ENCODE results near the gene CACNG7. TPM values are rescaled to one million over a fixed set of nuclear protein-coding genes. Genes with fewer than 3 reads are reported as not detected.

The CACNG7 gene
- total RNA-seq, 2 donors from 2014 or later: not detected

Other genes with a start within 250 kb of the CACNG7 start
- 1 to 10 TPM; 1.8 to 2.0 TPM for gene NLRP12, start 85.0 kb upstream of the CACNG7 start, total RNA-seq
- gene MYADM, start 41.4 kb upstream of the CACNG7 start, total RNA-seq: 100 to 1,000 TPM; 360 to 372 TPM
- gene PRKCG, start 27.1 kb upstream of the CACNG7 start, total RNA-seq: under 1 TPM in 1 of 2 donors, not detected in 1; 0.48 TPM
- gene CACNG8, start 53.7 kb downstream of the CACNG7 start, total RNA-seq: under 1 TPM; 0.05 to 0.09 TPM
- gene CACNG6, start 82.4 kb downstream of the CACNG7 start, total RNA-seq: not detected
- under 1 TPM in 1 of 2 donors, not detected in 1; 0.60 TPM for gene VSTM1, start 154.6 kb downstream of the CACNG7 start, total RNA-seq
- gene TARM1, start 172.1 kb downstream of the CACNG7 start, total RNA-seq: not detected
- 1 to 10 TPM; 3.9 to 5.0 TPM for gene OSCAR, start 191.5 kb downstream of the CACNG7 start, total RNA-seq
- 100 to 1,000 TPM in 1 of 2 donors, 10 to 100 TPM in 1; 59.3 to 105 TPM for gene NDUFA3, start 193.6 kb downstream of the CACNG7 start, total RNA-seq
- gene TFPT, start 206.4 kb downstream of the CACNG7 start, total RNA-seq: 10 to 100 TPM; 13.3 to 14.8 TPM
- 10 to 100 TPM; 33.6 to 37.6 TPM for gene PRPF31, start 206.5 kb downstream of the CACNG7 start, total RNA-seq
- 10 to 100 TPM; 25.6 to 29.1 TPM for gene CNOT3, start 228.5 kb downstream of the CACNG7 start, total RNA-seq

Measured in posterior vena cava (tissue), 2 donors.